Measurements from ENCODE around the gene ZNF202.

- TF ChIP-seq CTCF (IDR thresholded peaks at IDR 0.05; ENCODE audit: low read depth, low read length, poor library complexity, severe bottlenecking), result no peak
- no peak for TF ChIP-seq EZH2phosphoT487 (IDR thresholded peaks at IDR 0.05; ENCODE audit: borderline replicate concordance, low read length)
Measured at GRCh38 chr11:123760894-123761293, 19.4 kb upstream of the ZNF202 start.

All from DOHH2 (cell line).